H9 (cell line): ENCODE results near the gene MLYCD. TPM values are rescaled to one million over a fixed set of nuclear protein-coding genes. Genes with fewer than 3 reads are reported as not detected.

Source experiments
- DNase-seq: peaks from one replicate; pipeline ENCODE4 v3.0.0-alpha.2; 2017
- H2AFZ ChIP-seq: one replicate; pipeline ENCODE4 v1.6.1; 2013; ENCODE audit warnings: mild to moderate bottlenecking, low read length, control low read depth, moderate library complexity
- H2AK5ac ChIP-seq: 2 replicates; pipeline ENCODE4 v1.6.1; 2013; ENCODE audit warnings: low read length, control low read depth, mixed read lengths; ENCODE audit not compliant: insufficient read length
- H2BK120ac ChIP-seq: one replicate; pipeline ENCODE4 v1.6.1; 2013; ENCODE audit warnings: low read depth, mild to moderate bottlenecking, low read length, control low read depth, inconsistent platforms; ENCODE audit not compliant: poor library complexity, severe bottlenecking
- H2BK12ac ChIP-seq: 2 replicates; pipeline ENCODE4 v1.6.1; 2013; ENCODE audit warnings: low read length, control low read depth, mixed read lengths, low read depth; ENCODE audit not compliant: insufficient read length
- H2BK15ac ChIP-seq: 2 replicates; pipeline ENCODE4 v1.6.1; 2013; ENCODE audit warnings: low read depth, low read length, control low read depth
- H2BK20ac ChIP-seq: one replicate; pipeline ENCODE4 v1.6.1; 2013; ENCODE audit warnings: low read depth, mild to moderate bottlenecking, low read length, control low read depth, inconsistent platforms; ENCODE audit not compliant: poor library complexity, severe bottlenecking
- H2BK5ac ChIP-seq: 2 replicates; pipeline ENCODE4 v1.6.1; 2013; ENCODE audit warnings: low read length, control low read depth, mixed read lengths; ENCODE audit not compliant: insufficient read length
- H3K14ac ChIP-seq: 2 replicates; pipeline ENCODE4 v1.6.1; 2013; ENCODE audit warnings: low read length, control low read depth; ENCODE audit not compliant: insufficient read depth
- H3K18ac ChIP-seq: 2 replicates; pipeline ENCODE4 v1.6.1; 2013; ENCODE audit warnings: low read depth, mild to moderate bottlenecking, mixed read lengths, low read length, control low read depth; ENCODE audit not compliant: insufficient read length
- H3K23ac ChIP-seq: 2 replicates; pipeline ENCODE4 v1.6.1; 2013; ENCODE audit warnings: low read length, control low read depth, mixed read lengths, low read depth; ENCODE audit not compliant: insufficient read length
- H3K23me2 ChIP-seq: 2 replicates; pipeline ENCODE4 v1.6.1; 2013; ENCODE audit warnings: low read depth, mild to moderate bottlenecking, mixed read lengths, low read length, control low read depth; ENCODE audit not compliant: insufficient read length, poor library complexity, severe bottlenecking
- H3K27ac ChIP-seq: 2 replicates; pipeline ENCODE4 v1.5.1; 2013; ENCODE audit warnings: low read length, control low read depth, mixed read lengths, low read depth; ENCODE audit not compliant: insufficient read length
- H3K27me3 ChIP-seq: 2 replicates; pipeline ENCODE4 v1.6.1; 2013; ENCODE audit warnings: low read length, control low read depth, inconsistent platforms; ENCODE audit not compliant: insufficient read depth
- H3K4ac ChIP-seq: 2 replicates; pipeline ENCODE4 v1.6.1; 2013; ENCODE audit warnings: low read depth, mild to moderate bottlenecking, control low read depth, inconsistent platforms, low read length, moderate library complexity
- H3K4me1 ChIP-seq: 2 replicates; pipeline ENCODE4 v1.6.1; 2013; ENCODE audit warnings: low read length, control low read depth, inconsistent platforms; ENCODE audit not compliant: insufficient read depth
- H3K4me2 ChIP-seq: 2 replicates; pipeline ENCODE4 v1.6.1; 2013; ENCODE audit warnings: low read length, control low read depth, mixed read lengths; ENCODE audit not compliant: insufficient read length, insufficient read depth
- H3K56ac ChIP-seq: 2 replicates; pipeline ENCODE4 v1.6.1; 2013; ENCODE audit warnings: low read depth, mild to moderate bottlenecking, mixed read lengths, low read length, control low read depth; ENCODE audit not compliant: insufficient read length
- H3K79me1 ChIP-seq: 2 replicates; pipeline ENCODE4 v1.6.1; 2013; ENCODE audit warnings: low read depth, mild to moderate bottlenecking, moderate library complexity, low read length, control low read depth, inconsistent platforms; ENCODE audit not compliant: insufficient read depth, poor library complexity, severe bottlenecking
- H3K79me2 ChIP-seq: 2 replicates; pipeline ENCODE4 v1.6.1; 2013; ENCODE audit warnings: low read length, control low read depth, inconsistent platforms; ENCODE audit not compliant: insufficient read depth
- H3K9ac ChIP-seq: 2 replicates; pipeline ENCODE4 v1.6.1; 2013; ENCODE audit warnings: low read length, control low read depth, mixed read lengths; ENCODE audit not compliant: insufficient read length; ENCODE audit errors: extremely low read depth
- H3K9me3 ChIP-seq: one replicate; pipeline ENCODE4 v1.6.1; 2013; ENCODE audit warnings: low read depth, low read length, inconsistent platforms; ENCODE audit not compliant: control insufficient read depth
- H3T11ph ChIP-seq: one replicate; pipeline ENCODE4 v1.6.1; 2013; ENCODE audit warnings: mild to moderate bottlenecking, low read length, control low read depth, inconsistent platforms
- H4K20me1 ChIP-seq: one replicate; pipeline ENCODE4 v1.6.1; 2013; ENCODE audit not compliant: control insufficient read depth, insufficient read length, insufficient read depth
- H4K5ac ChIP-seq: 2 replicates; pipeline ENCODE4 v1.6.1; 2013; ENCODE audit warnings: low read depth, mild to moderate bottlenecking, mixed read lengths, low read length, control low read depth; ENCODE audit not compliant: insufficient read length
- H4K8ac ChIP-seq: replicated peaks from 2 replicates; pipeline ENCODE4 v1.6.1; 2013; ENCODE audit warnings: low read length, control low read depth, mixed read lengths, low read depth; ENCODE audit not compliant: insufficient read length
- H4K91ac ChIP-seq: 2 replicates; pipeline ENCODE4 v1.6.1; 2013; ENCODE audit warnings: low read depth, mild to moderate bottlenecking, moderate library complexity, mixed read lengths, low read length, control low read depth; ENCODE audit not compliant: insufficient read length
- H3K27ac Mint-ChIP-seq, 3 experiments: 2 replicates in 2 of 3; 3 replicates in 1 of 3; pipeline ENCODE4 v1.8.0; 2020 to 2021; ENCODE audit warnings: mixed read lengths in 3 of 3, mild to moderate bottlenecking in 1 of 3, moderate library complexity in 1 of 3
- H3K27me3 Mint-ChIP-seq: 2 replicates; pipeline ENCODE4 v1.8.0; 2021; ENCODE audit warnings: low read depth, mild to moderate bottlenecking, moderate library complexity, mixed read lengths
- H3K36me3 Mint-ChIP-seq, 3 experiments: 2 replicates in 2 of 3; 3 replicates in 1 of 3; pipeline ENCODE4 v1.8.0; 2020 to 2021; ENCODE audit warnings: low read depth in 3 of 3, mixed read lengths in 3 of 3; ENCODE audit not compliant: insufficient read depth in 1 of 3
- H3K4me1 Mint-ChIP-seq, 2 experiments: 2 replicates each; pipeline ENCODE4 v1.8.0; 2020; ENCODE audit warnings: mixed read lengths in 2 of 2
- H3K4me3 Mint-ChIP-seq, 2 experiments: 2 replicates in 1 of 2; 3 replicates in 1 of 2; pipeline ENCODE4 v1.8.0; 2020 to 2021; ENCODE audit warnings: mild to moderate bottlenecking in 2 of 2, mixed read lengths in 2 of 2, moderate library complexity in 1 of 2
- H3K9me3 Mint-ChIP-seq, 2 experiments: 2 replicates in 1 of 2; 3 replicates in 1 of 2; pipeline ENCODE4 v1.8.0; 2020; ENCODE audit warnings: mild to moderate bottlenecking in 2 of 2, mixed read lengths in 2 of 2, moderate library complexity in 1 of 2
- WGBS: extraction: QIAGEN DNeasy Blood & Tissue Kit; methylation state at CpG from one replicate; pipeline ENCODE4 v1.1.7; 2013; ENCODE audit warnings: missing lambda C conversion rate, low lambda C conversion rate, mixed read lengths; ENCODE audit not compliant: insufficient read length; ENCODE audit errors: extremely low coverage; 5-methylcytosine and 5-hydroxymethylcytosine counted together
- total RNA-seq: library from RNA; stranded (reverse); gene quantifications from 2 replicates; pipeline ENCODE4 v1.2.1, GENCODE V29; 2021
- TF ChIP-seq, protein P1 (sequence below): fragments of 200-600 bp; sonication (generic); conservative IDR thresholded peaks from 3 replicates; pipeline ENCODE4 v1.8.0; 2021; ENCODE audit warnings: antibody characterized with exemption, mild to moderate bottlenecking

MLYCD gene
- total RNA-seq, 1 experiment from 2014 or later, result 7.1 TPM

DNA sequence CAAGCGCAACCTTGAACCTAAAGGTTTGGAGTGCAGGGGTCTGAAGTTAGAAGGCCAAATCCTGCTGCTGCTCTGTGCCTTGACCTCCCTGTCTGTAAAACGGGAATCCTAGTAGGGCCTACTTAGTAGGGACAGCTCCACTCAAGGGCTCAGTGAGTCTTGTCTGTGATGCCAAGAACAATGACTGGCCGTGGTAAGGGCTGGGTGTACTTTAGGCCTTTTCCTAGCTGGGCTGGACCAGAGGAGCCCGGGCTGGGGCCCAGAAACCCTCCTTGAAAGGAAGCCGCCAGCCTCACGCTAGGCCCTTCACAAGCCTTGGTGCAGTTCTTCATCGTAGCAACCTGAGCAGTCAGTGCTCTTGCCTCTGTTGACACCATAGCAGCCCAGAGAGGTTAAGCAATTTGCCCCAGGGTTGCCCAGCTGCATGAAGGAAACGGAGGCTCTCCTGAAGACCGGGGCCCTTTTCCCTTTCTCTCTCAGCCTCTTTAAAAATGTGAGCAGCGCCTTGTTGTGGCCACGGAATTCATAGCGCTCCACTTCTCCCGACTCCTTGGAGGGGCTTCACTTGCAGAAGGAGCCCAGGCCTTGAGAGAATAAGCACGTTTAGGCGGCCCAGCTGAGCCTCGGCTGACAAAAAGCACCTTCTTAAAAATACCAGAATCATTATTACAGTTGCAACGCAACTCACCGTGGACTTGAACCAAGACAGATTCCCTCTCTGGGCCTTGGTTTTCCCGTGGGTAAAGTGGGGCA lies 73.5 kb downstream of the MLYCD start:
- TF ChIP-seq, protein P1, sequence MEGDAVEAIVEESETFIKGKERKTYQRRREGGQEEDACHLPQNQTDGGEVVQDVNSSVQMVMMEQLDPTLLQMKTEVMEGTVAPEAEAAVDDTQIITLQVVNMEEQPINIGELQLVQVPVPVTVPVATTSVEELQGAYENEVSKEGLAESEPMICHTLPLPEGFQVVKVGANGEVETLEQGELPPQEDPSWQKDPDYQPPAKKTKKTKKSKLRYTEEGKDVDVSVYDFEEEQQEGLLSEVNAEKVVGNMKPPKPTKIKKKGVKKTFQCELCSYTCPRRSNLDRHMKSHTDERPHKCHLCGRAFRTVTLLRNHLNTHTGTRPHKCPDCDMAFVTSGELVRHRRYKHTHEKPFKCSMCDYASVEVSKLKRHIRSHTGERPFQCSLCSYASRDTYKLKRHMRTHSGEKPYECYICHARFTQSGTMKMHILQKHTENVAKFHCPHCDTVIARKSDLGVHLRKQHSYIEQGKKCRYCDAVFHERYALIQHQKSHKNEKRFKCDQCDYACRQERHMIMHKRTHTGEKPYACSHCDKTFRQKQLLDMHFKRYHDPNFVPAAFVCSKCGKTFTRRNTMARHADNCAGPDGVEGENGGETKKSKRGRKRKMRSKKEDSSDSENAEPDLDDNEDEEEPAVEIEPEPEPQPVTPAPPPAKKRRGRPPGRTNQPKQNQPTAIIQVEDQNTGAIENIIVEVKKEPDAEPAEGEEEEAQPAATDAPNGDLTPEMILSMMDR, result no peak
- Histone ChIP-seq H3K27ac (no peak overlapping the region), H4K91ac (no peak overlapping the region), H2BK5ac (no peak overlapping the region), H2BK120ac (no peak overlapping the region), H3K23ac (no peak overlapping the region), H2AFZ (no peak overlapping the region), H3K4me2 (no peak overlapping the region), H3K79me1 (no peaks in the 10 kb centered on the region), H3K79me2 (no peaks in the 10 kb centered on the region), H3K56ac (no peak overlapping the region), H4K8ac (no peak overlapping the region), H4K20me1 (peaks cover 3% of the 10 kb centered on the region), H3K23me2 (peaks cover 6% of the 10 kb centered on the region), H3K4me1 (no peaks in the 10 kb centered on the region), H3K14ac (no peak overlapping the region), H2AK5ac (no peak overlapping the region), H3K27me3 (peaks cover 2% of the 10 kb centered on the region; the same call in 1 of the 2 replicates), H3K18ac (no peak overlapping the region), H2BK15ac (no peak overlapping the region), H2BK12ac (no peak overlapping the region), H3T11ph (no peak overlapping the region), H3K9ac (no peak overlapping the region), H2BK20ac (no peak overlapping the region), H3K4ac (no peak overlapping the region), H3K9me3 (no peaks in the 10 kb centered on the region), H4K5ac (no peak overlapping the region)
- H3K4me3 Mint-ChIP-seq, result no peak overlapping the region
- H3K27ac Mint-ChIP-seq, result no peak overlapping the region
- peaks cover 22% of the 10 kb centered on the region for H3K27me3 Mint-ChIP-seq
- H3K4me1 Mint-ChIP-seq, result peaks cover 23 to 63% of the 10 kb centered on the region in 2 experiments
- no peak for DNase-seq
- peaks cover 2 to 3% of the 10 kb centered on the region in 2 experiments; a peak in 3 of 5 replicates for H3K9me3 Mint-ChIP-seq
- no CpG with 5 or more reads among the region's 19 CpGs for WGBS
- H3K36me3 Mint-ChIP-seq, result peaks cover 0 to 8% (median 0%) of the 10 kb centered on the region in 3 experiments; a peak in 2 of 7 replicates
